Activated CD4-positive, CD25-positive, alpha-beta regulatory T cell (primary cell): ENCODE results near the gene SLC25A20.

Source experiments
- DNase-seq, 4 experiments: peaks; one replicate each; lab custom pipeline; 2025; lab: John Stamatoyannopoulos, UW

SLC25A20 gene

GRCh38 chr3:48897460-48898376, 964 bp downstream of the SLC25A20 start:
- no peak for DNase-seq

DNA sequence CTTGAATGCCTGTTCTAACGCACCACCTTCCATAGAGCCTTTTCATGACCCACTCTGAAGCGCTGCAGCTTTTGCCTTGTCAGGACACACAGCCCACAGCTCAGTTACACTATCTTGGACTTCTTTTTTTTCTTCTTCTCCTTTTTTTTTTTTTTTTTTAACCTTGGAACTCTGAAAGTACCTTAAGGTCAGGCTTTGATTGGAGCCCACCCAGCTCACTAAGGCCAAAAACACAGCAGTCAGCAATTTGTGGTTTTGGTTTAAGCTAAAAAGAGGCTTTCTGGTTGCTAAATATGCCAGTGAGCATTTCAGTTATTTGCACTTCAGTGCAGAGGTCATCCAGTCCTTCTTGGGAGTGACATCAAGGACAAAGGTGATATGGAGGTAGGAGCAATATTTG, 1.7 kb downstream of the SLC25A20 start:
- no peak for DNase-seq

DNA sequence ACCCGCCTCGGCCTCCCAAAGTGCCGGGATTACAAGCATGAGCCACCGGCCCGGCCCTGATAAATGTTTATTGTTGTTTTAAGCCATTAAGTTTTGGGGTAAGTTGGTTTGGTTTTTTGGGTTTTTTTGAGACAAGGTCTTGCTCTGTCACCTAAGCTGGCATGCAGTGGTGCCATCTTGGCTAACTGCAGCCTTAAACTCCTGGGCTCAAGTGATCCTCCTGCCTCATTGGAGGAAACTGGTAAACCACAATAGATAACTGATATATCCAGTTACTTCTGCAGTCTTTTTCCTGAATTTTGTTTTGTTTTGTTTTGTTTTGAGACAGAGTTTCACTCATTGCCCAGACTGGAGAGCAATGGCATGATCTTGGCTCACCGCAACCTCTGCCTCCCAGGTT, 4.2 kb downstream of the SLC25A20 start:
- no peak for DNase-seq

GRCh38 chr3:48891606-48892005, 7.1 kb downstream of the SLC25A20 start:
- no peak for DNase-seq

DNA sequence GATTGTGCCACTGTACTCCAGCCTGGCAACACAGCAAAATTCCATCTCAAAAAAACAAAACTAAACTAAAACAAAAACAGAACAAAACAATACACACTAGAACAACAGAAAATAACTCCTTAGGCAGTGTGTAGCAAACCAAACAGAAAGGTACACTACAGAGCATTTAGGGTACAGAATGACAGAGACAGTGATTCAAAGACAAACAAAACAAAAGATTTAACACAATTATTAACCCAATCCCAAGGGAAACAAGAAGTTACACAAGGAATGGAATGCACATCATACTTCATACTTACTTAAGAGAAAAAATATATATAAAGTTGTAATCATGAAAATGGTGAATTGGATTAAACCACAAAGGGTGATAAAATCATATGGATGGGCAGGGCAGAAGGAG, 12.9 kb downstream of the SLC25A20 start:
- no peak for DNase-seq

GRCh38 chr3:48881652-48882114, 17.0 kb downstream of the SLC25A20 start:
- DNase-seq: no peak

- DNase-seq: no peak
Measured at GRCh38 chr3:48881006-48881405, 17.7 kb downstream of the SLC25A20 start.

DNA sequence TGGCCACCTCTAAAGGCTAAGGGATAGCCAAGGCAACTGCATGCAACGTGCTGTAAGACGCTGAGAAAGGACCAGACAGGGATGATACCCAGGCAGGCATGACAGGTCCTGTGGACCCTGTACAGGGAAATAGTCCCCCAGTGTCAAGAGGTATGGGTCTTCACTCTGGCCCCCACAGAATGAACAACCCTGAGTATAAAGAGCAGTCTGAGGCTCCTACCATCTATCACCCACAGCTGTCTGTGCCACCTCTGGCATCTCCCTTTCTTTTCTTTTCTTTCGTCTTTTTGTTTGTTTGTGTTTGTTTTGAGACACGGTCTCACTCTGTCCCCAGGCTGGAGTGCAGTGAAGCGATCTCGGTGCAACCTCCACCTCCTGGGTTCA, 18.7 kb downstream of the SLC25A20 start:
- no peak for DNase-seq

DNA sequence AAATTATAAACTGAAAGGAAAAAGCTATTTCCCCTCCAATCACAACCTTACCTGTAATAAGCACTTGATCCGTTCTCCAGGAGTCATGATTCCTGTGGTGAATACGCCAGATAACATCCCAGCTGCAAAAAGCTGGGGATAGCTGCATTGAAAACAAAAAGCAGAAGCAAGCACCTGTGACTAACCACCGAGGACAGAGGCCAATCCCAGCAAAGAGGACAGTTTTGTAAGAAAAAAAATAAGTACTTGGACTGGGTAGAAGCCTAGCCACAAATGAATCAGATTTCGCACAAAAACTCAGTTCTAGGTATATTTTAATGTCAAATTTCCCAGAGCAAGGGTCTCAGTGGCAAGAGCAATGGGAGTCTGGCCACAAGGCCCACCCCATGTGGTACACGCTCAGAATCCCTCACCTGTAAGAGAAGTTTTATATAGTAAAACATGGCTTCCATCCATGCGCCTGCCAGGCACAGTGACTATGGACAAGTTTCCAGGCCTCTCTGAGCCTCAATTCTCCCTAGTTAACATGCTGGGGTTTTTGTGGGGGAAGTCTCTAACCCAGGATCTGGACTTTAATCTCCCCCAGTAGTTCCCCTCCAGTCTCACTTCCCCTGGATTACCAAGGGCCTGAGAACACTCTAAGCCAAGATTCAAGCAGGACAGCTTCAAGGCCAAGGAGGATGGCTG, 19.2 kb downstream of the SLC25A20 start:
- no peak for DNase-seq

DNA sequence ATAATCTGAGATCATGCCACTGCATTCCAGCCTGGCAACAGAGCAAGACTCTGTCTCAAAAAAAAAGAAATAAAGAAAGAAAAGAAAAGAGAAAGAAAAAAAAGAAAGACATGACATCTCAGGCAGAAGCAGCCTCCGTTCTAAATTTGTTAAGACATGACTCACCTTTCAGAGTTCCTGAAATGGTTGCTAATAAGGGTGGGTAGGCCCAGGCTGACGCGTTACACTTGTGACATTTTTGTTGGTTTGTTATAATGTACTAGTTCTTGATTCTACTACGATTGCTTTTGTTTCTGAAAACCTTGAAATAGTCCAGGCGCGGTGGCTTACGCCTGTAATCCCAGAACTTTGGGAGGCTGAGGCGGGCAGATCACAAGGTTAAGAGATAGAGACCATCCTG, 21.0 kb downstream of the SLC25A20 start:
- no peak for DNase-seq

DNA sequence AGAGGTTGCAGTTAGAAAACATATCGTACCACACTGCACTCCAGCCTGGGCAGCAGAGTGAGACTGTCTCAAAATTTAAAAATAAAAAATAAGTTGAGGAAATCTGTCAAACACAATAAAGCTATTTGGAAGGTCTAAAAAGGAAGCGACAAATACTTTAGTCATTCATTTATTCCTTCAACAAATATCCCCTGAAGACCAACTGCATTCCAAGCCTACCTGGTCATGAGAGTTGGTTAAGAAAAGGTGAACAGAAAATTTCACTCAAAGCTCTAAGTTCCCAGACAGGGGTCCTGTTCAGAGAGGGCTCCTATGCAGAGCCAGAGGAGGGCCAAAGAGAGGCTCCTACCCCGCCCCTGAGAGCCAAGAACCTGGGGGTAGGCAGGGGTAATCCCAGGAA, 35.6 kb downstream of the SLC25A20 start:
- DNase-seq: no peak

DNA sequence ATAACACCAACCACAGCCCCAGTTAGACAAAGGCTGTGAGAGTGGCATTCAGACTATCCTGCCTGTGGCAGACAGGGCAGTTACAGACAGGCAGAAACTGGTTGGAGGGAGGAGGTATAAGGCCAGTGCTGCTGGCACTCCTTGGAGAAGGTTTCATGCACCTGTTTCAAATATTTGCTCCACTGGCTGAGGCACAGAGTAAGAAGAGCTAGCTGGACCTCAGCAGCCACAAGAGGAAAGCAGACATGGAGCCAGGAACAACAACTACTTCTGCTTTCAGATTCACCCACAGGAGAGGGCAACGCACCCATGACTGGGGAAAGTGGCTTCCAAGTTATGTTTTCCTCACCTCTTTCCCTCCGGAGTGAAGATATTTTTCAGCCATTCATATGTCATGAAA, 39.5 kb downstream of the SLC25A20 start:
- DNase-seq: no peak

DNA sequence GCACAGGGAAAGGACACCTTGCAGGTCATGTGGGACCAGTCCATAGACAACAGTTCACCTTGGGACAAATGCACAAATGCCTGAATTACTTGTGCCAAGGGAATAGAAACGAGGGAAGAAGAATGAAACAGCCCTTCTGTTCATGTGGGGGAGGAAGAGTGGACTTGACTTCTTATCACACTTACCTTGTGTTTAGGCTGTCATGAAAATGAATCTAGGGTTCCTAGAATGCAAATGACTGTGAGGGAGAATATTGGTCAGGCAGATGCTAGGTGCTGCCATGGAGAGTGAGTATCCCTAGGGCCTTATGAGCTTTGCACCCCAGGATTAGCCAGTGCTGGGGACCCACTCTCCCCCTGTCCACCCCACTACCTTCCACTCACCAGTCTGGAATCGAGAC, 40.0 kb downstream of the SLC25A20 start:
- no peak for DNase-seq

DNA sequence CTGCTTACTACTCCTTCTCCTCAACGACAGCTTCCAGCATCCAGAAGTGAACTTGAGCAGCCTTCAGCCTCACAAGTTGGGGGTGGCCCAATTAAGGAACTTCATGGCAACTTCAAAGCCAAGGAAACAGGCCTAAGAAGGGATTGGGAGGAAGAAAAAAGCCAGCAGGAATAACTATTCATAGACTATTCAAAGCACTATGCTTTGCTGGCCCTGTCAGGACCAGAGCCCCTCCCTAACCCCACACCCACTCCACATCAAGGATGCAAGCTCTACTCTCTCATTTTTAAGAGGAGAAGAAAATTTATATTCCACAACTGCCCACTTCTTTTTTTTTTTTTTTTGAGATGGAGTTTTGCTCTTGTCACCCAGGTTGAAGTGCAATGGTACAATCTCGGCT, 41.0 kb downstream of the SLC25A20 start:
- DNase-seq: no peak

DNA sequence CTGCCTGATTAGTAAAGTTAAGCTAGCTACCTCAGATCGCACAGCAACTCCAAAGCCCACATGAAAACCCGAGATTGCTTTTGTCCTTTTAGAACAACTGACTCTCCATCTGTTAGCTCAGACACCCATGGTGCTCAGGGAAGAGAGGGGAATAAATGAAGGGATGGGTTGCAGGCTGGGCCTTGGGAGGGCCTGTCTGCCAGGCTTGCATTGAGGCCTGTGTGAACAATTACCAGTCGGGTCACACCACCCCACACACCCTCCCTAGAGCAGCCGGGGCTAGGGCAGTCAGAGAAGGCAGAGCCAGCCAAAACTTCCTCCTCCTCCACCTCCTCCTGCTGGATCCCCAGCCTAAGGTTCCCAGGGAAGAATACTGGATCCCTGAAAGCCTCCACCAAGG, 42.2 kb downstream of the SLC25A20 start:
- no peak for DNase-seq

DNA sequence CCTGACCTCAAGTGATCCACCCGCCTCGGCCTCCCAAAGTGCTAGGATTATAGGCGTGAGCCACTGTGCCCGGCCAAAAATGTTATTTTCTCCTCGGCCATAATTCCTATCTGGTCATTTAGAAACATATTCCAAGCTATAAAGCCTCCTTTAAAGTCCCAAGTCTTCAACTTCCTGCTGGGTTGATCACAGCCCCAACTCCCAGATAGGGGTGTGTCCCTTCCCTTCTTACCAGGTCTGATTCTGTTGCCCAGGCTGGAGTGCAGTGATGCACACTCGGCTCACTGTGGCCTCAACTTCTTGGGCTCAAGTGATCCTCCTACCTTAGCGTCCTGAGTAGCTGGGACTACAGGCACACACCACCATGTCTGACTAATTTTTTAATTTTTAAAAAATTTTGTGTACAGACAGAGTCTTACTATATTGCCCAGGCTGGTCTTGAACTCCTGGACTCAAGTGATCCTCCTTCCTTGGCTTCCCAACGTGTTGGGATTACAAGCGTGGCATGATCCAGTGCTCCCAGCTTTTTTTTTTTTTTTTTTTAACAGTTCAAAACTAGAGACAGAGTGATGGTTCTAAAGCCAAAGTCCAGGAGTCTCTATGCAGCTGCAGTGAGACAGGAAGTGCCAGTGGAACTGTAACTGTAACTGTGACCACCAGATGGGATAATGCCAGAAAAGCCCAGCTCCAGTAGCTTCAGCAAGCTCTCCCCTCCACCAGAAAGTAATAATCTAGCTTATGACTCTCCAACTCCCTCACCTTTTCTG, 42.8 kb downstream of the SLC25A20 start:
- no peak for DNase-seq

- no peak for DNase-seq
Measured at GRCh38 chr3:48852151-48852550, 46.5 kb downstream of the SLC25A20 start.

DNA sequence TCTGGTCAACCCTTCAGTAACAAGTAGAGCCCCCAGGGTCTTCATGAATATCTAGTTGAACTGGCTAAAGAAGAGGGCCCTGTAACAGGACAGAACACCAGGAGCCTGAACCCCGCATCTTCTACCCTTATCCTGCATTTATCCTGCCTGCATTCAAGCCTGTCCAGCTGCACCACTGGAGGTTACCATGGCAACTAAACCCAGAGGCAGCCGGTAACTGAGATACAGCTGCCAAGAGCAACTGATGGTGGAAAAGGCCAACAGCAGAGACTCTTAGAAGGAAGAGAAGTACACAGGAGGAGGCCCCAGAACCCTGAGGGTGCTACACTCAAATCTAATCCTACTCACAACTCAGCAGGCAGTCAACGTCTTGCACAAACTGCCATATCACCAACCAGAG, 47.3 kb downstream of the SLC25A20 start:
- DNase-seq: no peak

- DNase-seq: no peak
Measured at GRCh38 chr3:48848816-48849515, 49.7 kb downstream of the SLC25A20 start.

DNA sequence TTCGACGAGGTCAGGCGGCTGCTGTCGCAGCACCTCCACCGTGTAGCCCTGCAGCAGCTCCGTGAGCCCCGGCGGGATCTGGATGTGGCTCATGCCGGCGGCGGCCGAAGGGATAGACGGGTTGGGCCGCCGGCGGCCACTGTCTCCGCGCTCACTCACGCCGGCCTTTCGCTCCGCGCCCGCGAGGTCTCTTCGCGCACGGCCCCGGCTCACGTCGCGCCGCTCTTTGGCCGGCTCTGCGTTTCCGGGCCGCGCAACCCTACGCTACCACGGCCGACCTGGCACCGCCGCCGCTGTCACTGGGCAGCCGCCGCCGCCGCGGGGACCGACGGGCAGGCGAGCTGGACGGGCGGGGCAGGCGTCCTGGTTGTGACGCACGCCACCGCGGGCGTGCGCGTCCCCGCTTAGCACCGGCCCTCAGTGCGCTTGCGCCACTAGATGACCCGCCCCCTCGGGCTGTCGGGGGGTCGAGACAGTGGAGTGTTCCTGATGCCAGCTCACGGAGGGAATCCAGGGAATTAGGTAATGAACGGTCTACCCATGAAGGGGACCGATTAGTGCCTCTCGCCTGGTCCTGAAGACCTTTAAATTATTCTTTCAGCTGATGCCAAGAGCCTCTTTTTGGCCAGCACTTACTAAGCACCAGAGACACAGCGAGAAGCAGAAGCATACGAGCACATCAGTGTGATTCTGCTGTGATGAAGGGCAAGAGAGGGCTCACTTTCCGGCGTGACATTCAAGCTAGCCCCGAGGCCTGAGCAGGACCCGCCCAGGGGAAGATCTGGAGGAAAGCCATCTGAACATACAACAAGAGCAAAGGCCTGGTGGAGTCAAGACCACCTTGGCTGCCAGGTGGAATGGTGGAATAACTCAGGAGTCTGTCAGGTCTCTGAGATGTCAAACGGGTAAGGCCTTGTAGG, 50.9 kb downstream of the SLC25A20 start, which contains the start of gene PRKAR2A:
TSS of gene PRKAR2A (minus strand) at position 371 of the 920 bp plus-strand sequence. CDS start at position 93, 278 bp downstream.
- peak; percentile 45 to 69 (median 66) for DNase-seq

- peak; percentile 6 to 34 (median 13) for DNase-seq
Measured at GRCh38 chr3:48847053-48847503, 51.6 kb downstream of the SLC25A20 start.
